Stomach (tissue), 9 donors: ENCODE data around the gene ZFP69. TPM values are rescaled to one million over a fixed set of nuclear protein-coding genes. Genes with fewer than 3 reads are reported as not detected.
A peak's percentile ranks its signal among the peaks of the same experiment; 100 is the strongest.

ENCODE experiments used
- DNase-seq, 2 donors: peaks; one replicate each; pipeline versions ENCODE4 v3.0.0 to v3.0.0-alpha.2; 2013 to 2019
- H3K27ac ChIP-seq, 5 donors: fragments of 200-600 bp in 4 of 5; sonication (generic) in 4 of 5; one replicate each; pipeline ENCODE4 v1.5.1; 2013 to 2019; ENCODE audit warnings: mild to moderate bottlenecking in 1 of 5, moderate library complexity in 1 of 5
- H3K27me3 ChIP-seq, 3 donors: fragments of 200-600 bp; sonication (generic); one replicate each; pipeline ENCODE4 v1.5.1; 2017 to 2019; ENCODE audit warnings: mixed run types in 1 of 3
- H3K36me3 ChIP-seq, 4 donors: fragments of 200-600 bp; sonication (generic); 1 replicate in 3 of 4; 2 replicates in 1 of 4; pipeline ENCODE4 v1.5.1; 2016 to 2019
- H3K4me1 ChIP-seq, 4 donors: fragments of 200-600 bp; sonication (generic); one replicate each; pipeline ENCODE4 v1.5.1; 2016 to 2019
- H3K4me3 ChIP-seq, 4 donors: fragments of 200-600 bp; sonication (generic) in 3 of 4; one replicate each; pipeline ENCODE4 v1.5.1; 2016 to 2019; ENCODE audit warnings: mild to moderate bottlenecking in 1 of 4
- H3K9me3 ChIP-seq, 4 donors: fragments of 200-600 bp; sonication (generic); one replicate each; pipeline ENCODE4 v1.5.1; 2016 to 2019
- EP300 ChIP-seq: sonication (generic); formaldehyde crosslinking; IDR thresholded peaks from one replicate; pipeline ENCODE4 v1.6.1; 2017; ENCODE audit warnings: antibody characterized with exemption
- POLR2A ChIP-seq, 4 donors: fragments of 450-650 bp; IDR thresholded peaks; one replicate each; pipeline ENCODE4 v1.6.1; 2016; ENCODE audit warnings: antibody characterized with exemption in 4 of 4, control low read depth in 2 of 4, mild to moderate bottlenecking in 1 of 4, moderate library complexity in 1 of 4
- POLR2AphosphoS5 ChIP-seq, 3 donors: sonication (generic); formaldehyde crosslinking; IDR thresholded peaks; one replicate each; pipeline ENCODE4 v1.6.1; 2016; ENCODE audit warnings: antibody characterized with exemption in 3 of 3
- WGBS, 5 donors: extraction: QIAGEN DNeasy Blood & Tissue Kit in 3 of 5; methylation state at CpG; one replicate each; pipeline versions ENCODE4 v1.1.5 to v1.1.7; 2013 to 2018; 5-methylcytosine and 5-hydroxymethylcytosine counted together
- intact Hi-C: fragments of 100-400 bp; cut with DNase I; formaldehyde crosslinking; loops from one replicate; pipeline ENCODE4 v1.15.1; 2023; ENCODE audit warnings: low total_unique reads
- polyA plus RNA-seq, 3 donors: library from polyadenylated mRNA; stranded (reverse); fragments of 200-250 nt; gene quantifications; one replicate each; pipeline ENCODE4 v1.2.3, GENCODE V29; 2013
- total RNA-seq, 5 donors: library from RNA; depleted of rRNA; stranded (reverse); fragments of >200 nt; gene quantifications; one replicate each; pipeline versions ENCODE4 v1.1.0 to v1.2.3, GENCODE V29; 2014 to 2016
- TF ChIP-seq, protein P1 (sequence below), 7 experiments: fragments of 450-650 bp in 4 of 7; fragments of 200-600 bp in 3 of 7; sonication (generic) in 3 of 7; IDR thresholded peaks; one replicate each; pipeline ENCODE4 v1.5.1; 2016 to 2019; ENCODE audit warnings: antibody characterized with exemption in 7 of 7, control low read depth in 2 of 7, mild to moderate bottlenecking in 1 of 7
- donor health status: healthy with polysubstance abuse.
- donor health status: Bipolar disorder and iron deficiency.
- donor health status: healthy.

The ZFP69 gene
- total and polyA plus RNA-seq, 8 donors = 1.2 to 34.4 (median 2.5) TPM

DNA sequence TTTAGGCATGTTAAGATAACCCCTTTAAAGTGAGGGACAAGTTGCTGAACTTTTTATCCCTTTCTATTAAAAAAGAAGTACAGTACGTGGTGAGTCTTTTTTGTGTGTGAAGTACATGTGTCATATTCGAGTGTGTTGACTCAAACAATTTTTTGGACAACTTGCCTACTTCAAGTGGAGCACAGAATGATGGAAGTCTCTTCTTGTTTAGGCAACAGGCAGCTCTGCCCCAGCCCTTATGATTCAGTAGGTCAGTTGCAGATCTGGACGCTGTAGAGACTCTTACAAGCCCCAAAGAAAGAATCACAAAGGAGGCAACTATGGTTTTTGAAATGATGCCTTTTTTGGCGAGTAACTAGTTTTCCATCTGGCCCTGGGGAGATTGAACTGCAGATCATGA is 41.2 kb upstream of the ZFP69 start:
- DNase-seq = no peak
- intact Hi-C loops = no loop called here
- H3K27ac ChIP-seq = no peak overlapping the region
- H3K4me1 ChIP-seq = no peaks in the 10 kb centered on the region
- TF ChIP-seq POLR2A (IDR thresholded peaks at IDR 0.05) (no peak), EP300 (no peak), POLR2AphosphoS5 (IDR thresholded peaks at IDR 0.05) (no peak)
- TF ChIP-seq, protein P1, sequence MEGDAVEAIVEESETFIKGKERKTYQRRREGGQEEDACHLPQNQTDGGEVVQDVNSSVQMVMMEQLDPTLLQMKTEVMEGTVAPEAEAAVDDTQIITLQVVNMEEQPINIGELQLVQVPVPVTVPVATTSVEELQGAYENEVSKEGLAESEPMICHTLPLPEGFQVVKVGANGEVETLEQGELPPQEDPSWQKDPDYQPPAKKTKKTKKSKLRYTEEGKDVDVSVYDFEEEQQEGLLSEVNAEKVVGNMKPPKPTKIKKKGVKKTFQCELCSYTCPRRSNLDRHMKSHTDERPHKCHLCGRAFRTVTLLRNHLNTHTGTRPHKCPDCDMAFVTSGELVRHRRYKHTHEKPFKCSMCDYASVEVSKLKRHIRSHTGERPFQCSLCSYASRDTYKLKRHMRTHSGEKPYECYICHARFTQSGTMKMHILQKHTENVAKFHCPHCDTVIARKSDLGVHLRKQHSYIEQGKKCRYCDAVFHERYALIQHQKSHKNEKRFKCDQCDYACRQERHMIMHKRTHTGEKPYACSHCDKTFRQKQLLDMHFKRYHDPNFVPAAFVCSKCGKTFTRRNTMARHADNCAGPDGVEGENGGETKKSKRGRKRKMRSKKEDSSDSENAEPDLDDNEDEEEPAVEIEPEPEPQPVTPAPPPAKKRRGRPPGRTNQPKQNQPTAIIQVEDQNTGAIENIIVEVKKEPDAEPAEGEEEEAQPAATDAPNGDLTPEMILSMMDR (IDR thresholded peaks at IDR 0.05) = no peak
- H3K36me3 ChIP-seq = no peaks in the 10 kb centered on the region
- no peaks in the 10 kb centered on the region for H3K9me3 ChIP-seq
- 78 to 86% (median 82%) methylated on average over 4 of the region's 4 CpGs for WGBS, 5 donors
- no peaks in the 10 kb centered on the region for H3K27me3 ChIP-seq
- no peak overlapping the region for H3K4me3 ChIP-seq

DNA sequence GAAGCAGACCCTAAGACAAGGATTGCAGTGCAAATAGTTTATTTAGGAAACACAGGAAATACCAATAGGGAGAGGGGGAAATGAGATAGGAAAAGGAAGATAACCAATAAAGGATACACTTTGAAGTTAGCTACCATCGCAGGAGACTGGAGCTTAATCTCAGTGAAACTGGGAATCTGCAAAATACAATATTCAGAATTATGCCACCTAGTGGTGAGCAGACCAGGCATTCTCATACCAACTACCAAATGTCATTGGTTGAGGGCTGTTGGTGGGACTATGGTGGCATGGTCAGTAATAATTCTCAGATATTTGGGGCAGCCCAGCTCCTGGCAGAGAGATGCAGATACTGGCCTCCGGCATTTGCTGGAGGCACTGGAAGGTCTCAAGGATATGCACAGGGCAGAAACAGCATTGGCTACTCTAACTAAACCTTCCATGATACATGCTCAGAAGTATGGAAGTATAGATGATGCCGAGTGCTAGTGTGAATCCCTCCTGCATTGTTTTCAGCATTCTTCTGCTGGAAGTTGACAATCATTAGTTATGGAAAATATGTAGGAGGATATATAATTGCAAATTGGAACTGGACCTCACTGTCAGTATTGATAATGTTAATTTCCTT is 38.6 kb upstream of the ZFP69 start:
- WGBS, 5 donors = 58 to 67% (median 64%) methylated on average over 3 of the region's 3 CpGs
- Histone ChIP-seq H3K27ac (no peak overlapping the region), H3K9me3 (no peaks in the 10 kb centered on the region), H3K4me1 (no peaks in the 10 kb centered on the region), H3K36me3 (no peaks in the 10 kb centered on the region), H3K27me3 (no peaks in the 10 kb centered on the region), H3K4me3 (no peak overlapping the region)
- peak in 1 of 2 donors; percentile 46 for DNase-seq
- intact Hi-C loops = no loop called here
- no peak for TF ChIP-seq EP300
- TF ChIP-seq, protein P1 (IDR thresholded peaks at IDR 0.05) = peak in 5 of 7 experiments; percentile 7 to 64 (median 41)

DNA sequence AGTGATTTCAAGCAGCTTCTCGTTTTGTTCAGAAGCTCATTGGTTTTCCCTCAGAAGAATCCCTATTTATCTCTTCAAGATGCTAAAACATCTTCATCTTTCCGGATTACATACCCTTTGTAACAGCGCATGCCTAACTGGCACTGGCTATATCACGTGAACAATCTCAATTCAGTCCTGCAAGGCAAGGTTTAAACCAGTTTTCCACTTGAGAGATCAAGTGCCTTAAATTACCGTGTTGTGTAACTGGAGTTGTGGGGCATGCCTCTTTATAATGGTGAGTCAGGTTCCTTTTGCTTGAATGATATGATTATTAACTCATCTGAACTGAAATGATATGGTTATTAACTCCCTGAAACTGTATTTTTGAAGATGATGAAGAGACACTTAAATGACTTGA is 37.8 kb upstream of the ZFP69 start:
- no peak overlapping the region for H3K4me3 ChIP-seq
- H3K27ac ChIP-seq = no peak overlapping the region
- H3K4me1 ChIP-seq = no peaks in the 10 kb centered on the region
- H3K36me3 ChIP-seq = no peaks in the 10 kb centered on the region
- TF ChIP-seq EP300 (no peak), POLR2AphosphoS5 (IDR thresholded peaks at IDR 0.05) (no peak), POLR2A (IDR thresholded peaks at IDR 0.05) (no peak)
- TF ChIP-seq, protein P1 (IDR thresholded peaks at IDR 0.05) = no peak
- DNase-seq = no peak
- WGBS, 5 donors = 85 to 89% (median 86%) methylated on average over 5 of the region's 5 CpGs
- intact Hi-C loops = no loop called here
- no peaks in the 10 kb centered on the region for H3K9me3 ChIP-seq
- no peaks in the 10 kb centered on the region for H3K27me3 ChIP-seq

DNA sequence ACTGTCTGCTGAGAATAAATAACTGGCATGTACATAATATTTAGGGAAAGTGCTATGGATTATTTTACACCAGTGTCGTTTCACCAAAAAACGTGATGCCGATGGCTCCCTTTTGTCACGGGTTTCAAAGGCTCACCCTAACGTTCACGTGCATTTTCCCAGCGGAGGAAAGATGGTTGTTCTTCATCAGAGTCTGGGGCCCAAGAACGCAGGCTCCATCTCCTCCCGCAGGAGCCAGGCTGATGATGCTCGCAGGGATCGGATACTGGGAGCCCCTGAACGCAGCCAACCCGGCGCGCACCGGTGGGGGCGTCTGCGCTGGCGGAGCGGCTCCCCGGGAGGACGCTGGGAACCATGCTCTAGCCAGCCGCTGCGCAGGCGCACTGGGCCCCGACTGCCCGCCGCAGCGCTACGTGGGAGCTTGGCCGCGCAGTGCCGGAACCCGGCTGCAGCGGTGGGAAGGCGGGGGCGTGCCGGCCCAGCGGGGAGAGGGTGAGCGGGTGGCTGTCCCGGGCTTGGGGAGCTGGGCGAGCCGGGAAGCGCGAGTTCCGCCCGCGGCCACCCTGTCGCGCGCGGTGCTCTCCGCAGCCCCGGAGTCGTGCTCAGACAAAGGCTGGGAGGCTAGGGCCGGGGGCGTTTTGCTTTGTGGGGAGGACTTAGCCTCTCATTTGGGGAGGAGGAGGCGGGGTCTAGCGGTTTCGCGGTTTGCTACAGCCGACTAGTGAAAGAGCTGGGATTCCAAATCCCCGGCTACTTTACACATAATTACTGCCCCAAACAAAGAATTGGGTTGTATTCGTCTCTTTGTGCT is 27.2 kb upstream of the ZFP69 start, which contains the start of gene ZFP69B:
TSS of gene ZFP69B (plus strand) at position 793 of the 811 bp plus-strand sequence. CDS start 486 bp downstream, outside the sequence.
- Histone ChIP-seq H3K4me1 (peaks cover 5 to 21% (median 11%) of the 10 kb centered on the region in 4 donors), H3K27me3 (no peaks in the 10 kb centered on the region), H3K36me3 (peaks cover 0 to 14% (median 7%) of the 10 kb centered on the region in 4 donors), H3K9me3 (peaks cover 3 to 33% (median 20%) of the 10 kb centered on the region in 4 donors), H3K4me3 (peak within 1 kb of the TSS; percentile 71 to 78 (median 74)), H3K27ac (peak within 1 kb of the TSS; percentile 64 to 84 (median 79))
- TF ChIP-seq, protein P1 (IDR thresholded peaks at IDR 0.05) = peak in 1 of 7 experiments; percentile 9
- TF ChIP-seq POLR2AphosphoS5 (IDR thresholded peaks at IDR 0.05) (peak; percentile 57 to 88 (median 71)), EP300 (no peak)
- WGBS, 5 donors = 0 to 1% (median 0%) methylated on average over 15 to 64 of the region's 64 CpGs
- peak; percentile 92 to 98 for DNase-seq
- intact Hi-C loops = no loop called here
